ENCODE measurements around the gene DUSP5.

The DUSP5 gene

DNA sequence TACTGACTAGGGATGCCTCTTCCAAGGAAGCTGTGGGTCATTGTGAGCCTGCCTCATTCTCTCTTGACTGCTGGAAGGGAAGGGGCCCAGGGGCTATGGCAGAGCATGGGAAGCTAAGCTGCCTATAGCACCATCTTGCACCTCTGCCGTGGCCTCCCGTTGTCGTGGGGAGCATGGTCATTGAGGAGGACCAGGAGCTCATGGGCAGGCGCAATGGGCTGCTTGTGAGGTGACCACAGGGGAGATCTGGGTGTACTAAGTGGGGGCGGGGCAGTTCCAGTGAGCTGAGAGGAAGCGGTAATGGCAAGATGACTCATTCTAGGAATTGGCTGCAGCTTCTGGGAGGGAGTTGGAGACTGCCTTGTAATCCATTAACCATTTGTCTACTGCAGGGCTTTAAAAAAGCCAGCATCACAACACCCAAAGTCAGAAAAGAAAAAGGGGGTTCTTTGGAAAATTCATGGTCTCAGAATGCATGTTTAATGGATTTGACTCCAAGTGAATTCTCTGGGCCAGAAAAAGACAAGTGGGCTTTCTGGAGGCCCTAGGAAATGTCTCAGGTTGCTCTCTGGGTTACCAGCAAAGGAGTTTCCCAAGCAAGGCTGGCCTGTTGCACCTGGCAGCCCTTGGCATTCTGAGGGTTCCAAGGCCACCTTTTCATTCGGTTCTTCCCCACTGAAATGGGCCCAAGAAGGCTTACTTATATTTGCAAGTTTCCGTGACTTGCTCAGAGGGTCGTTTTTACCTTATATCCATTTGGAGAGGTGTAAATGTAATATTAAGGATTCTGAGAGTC is 3.6 kb downstream of the DUSP5 start:
- DNase-seq: peak; percentile 51 to 67

DNA sequence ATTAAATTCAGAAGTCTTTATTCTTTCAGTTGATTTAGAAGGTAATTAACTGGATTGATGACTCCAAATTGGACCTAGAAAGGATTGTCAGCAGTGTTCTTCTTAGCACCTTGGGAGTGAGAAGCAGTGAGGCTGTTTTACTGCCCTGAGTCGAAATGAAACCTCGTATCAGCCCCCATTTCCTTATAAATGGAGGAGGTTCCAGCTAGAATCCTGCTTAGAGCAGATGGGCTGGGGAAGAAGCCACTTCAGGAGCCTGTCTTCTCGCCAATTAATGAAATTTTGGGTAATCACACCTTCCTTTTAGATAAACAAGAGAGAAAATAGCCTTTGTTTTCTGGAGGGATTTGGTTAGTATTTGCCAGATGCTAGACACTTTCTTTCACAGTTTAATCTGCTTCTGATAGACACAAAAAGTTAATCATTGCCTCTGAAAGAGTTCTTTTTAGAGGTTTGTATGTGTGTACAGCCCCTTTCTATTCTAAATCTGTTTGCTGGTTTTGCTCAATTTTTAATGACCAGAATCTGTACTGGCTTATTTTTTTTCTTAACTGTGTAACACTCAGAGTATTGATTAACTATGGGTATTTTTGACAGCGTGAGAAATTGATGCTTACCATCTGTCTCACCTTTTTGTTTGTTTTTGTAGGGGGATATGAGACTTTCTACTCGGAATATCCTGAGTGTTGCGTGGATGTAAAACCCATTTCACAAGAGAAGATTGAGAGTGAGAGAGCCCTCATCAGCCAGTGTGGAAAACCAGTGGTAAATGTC is 4.6 kb downstream of the DUSP5 start:
- no peak for DNase-seq

DNA sequence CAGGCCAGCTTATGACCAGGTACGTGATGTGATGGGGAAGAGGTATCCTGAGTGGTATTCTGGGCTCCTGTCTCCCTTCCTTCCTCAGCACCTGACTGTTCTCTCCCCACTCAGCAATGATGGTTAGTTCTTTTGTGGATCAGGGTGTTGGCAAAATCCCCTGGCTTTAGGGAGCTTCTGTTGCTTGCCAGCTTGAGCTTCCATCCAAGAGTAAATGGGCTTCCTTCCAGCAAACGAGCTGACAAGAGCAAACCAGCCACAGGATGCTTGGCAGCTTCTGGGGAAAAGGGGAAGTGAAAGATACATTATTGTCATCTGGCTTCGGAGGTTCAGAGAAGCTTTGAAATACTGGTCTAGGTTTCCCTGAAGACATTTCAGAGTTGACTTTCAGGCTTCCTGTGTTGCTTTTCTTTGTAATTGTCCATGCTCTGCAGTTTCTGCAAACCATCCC is 5.2 kb downstream of the DUSP5 start:
- peak; percentile 41 to 59 for DNase-seq

DNA sequence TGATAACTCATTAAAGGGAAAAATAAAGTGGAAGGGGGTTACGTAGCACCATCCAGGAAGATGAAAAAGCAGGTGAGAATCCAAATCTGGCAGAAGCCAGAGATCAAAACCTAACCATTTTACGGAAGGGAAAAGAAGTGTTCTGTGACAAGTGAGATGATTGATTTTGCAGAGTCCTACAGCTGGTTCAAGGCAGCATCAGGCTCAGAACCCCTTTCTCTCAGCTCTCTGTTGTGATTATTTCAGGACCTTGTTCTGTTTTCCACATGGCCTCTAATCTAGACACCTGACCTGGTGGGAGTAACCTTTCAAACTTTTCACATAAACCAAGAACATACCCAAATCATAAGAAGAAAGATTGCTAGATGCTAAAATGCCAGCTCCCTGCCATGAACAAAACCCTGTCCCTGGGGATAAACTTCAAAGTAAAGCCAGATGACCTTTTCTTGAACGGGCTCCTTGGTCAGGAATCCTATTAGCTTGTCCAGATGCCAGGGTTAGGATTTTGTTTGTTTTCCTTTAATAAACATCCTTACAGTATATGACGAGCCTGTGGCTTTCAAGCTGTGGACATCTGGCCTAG is 5.9 kb downstream of the DUSP5 start:
- DNase-seq: no peak

DNA sequence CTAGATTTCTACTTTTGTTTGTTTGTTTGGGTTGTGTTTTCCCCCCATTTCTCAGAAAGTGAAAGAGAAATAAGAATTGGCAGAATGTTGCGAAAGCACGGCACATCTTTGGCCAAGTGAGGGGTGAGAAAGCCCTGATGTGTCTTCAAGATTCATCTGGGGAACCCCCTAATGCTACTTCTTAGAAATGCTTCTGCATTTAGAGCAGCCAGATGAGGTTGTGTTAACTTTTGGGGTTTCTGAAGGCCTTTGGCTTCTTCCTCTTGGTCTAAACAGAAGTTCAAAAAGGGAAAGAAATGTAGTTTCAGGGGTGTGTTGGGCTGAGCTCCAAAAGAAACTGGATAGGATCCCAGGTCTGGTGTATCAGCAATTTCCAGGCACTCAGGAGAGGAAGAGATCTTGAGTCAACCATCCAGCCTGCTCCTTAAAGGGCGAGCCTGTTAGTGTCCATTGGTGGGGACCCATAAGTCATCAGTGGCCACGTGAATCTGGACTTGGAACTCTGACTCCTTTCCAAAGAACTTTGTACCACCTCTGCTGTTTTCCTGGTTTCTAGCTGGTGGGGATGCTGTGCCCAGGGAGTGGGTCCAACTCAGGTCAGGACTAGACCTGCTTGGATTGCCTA is 6.5 kb downstream of the DUSP5 start:
- DNase-seq: peak; percentile 77 to 83

DNA sequence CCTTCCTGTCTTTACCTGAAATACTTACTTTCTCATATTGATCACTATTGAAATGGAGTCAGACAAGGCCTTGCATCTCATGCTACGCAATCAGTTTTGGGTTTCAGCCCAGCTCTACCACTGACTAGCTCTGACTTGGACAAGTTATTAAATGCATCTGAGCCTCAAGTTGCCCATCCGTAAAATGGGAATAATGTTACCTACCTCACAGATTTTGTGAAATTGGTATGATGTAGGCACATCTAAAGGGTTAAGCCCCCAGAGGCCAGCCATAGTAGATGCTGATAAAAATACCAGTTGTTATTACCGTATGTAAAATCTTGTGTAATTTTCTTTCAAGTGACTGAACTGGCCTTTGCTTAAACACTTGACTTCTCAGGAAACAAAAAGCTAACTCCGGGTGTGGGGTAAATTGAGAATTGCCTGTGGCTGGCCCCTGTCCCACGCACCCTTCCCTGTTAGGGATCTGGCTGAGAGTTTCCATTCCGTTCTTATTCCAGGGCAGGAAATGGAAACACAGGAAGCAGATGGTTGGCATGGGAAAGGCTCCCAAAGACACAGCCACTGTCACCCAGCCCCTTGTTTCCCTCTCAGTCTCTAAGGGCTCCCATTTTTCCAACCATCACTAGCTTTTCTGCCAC is 7.5 kb downstream of the DUSP5 start:
- no peak for DNase-seq

DNA sequence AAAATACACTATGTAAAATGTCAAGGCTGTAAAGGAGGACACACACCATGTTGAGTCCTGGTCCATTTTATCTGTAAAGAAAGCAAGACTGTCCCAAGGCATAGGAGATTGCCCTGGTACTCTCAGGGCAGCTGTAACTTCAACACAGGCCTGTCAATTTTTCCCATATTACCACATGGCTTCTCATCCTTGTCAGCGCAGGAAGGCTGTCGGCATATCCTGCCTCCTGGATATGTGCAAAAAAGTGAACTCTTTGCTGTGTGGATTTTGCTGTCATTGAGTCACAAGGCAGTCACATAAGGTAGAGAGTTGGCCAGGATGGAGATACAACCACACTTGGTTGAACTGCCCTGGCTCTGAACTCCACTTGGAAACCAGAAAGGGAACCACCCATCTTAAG is 8.7 kb downstream of the DUSP5 start:
- no peak for DNase-seq

DNA sequence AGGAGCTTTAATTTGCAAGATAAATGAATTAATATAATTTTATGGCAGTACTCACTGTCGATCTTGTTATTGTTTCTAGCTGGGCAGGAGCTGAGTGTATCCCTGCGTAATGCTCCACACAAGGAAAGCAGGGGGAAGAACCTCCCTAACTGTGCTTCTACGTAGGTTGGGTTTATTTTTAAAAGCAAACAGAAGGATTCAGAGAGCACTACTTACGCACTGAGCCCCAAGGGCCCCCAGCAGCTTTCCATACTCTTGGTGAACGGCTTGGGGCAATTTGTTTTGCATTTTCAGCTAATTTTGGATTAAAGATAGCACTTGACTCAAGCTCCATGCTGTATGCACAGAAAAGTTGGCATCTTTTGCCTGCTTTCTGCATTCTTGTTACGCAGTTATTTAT is 9.6 kb downstream of the DUSP5 start:
- no peak for DNase-seq

DNA sequence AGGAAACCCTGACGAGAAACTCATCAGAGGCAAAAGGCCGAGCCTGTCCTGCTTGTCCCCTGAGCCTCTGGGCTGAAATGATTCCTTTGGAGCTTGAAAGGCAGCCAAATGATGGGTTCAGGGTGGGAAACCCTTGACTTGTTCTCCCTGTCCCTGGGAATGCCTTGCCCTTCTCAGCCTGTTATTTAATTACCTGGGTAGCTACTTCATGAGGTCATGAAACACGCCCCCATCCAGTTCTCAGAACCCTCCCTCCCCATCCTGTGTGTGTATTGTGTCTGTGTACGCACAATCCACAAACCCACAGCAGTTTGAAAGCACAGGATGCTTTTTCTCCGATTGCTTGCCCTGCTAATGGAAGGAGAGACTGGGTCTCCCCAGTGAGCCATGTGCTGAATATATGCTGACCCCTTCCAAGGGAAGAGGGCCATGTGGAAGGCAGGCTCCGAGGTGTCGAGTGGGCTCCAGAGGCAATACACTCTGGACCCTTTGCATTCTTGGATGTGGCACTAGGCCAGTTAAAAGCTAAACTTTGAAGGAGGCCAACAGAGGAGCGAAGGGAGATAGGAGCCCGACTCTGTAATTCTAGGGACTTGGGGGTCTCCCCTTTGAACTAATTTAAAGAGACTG is 10.6 kb downstream of the DUSP5 start:
- no peak for DNase-seq

DNA sequence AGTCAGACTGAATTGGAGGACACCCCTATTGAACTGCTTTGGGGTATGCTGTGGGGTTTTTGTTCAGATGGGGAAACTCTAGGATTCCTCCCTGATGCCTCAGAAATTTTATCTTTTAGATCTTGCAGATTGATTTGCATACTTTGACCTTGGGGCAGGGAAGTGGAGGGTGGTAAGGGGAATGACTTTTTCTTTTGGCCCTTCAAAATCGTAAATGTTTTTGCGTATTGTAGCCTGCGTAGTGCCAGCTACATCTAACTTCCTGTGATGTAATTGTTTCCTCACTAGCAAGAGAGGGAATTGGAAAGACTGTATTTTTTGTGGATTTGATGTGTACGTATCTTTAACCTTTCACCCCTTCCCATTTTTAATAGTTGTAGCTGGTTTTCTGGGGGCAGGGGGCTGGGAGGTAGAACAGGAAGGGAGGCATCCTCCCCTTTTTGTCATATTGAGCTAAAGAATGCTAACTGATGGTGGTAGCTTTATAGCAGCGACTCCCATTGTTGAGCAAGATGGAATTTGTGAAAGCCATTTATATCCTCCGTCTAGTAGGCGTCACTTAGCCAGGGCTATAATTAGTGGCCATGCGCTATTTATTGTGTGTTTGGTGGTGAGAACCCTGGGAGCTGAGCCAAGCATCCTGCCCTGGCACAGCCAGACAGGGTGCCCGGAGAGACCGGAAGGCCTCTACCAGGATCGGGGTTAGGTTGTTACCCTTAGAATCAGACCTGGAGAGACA is 11.3 kb downstream of the DUSP5 start:
- no peak for DNase-seq

DNA sequence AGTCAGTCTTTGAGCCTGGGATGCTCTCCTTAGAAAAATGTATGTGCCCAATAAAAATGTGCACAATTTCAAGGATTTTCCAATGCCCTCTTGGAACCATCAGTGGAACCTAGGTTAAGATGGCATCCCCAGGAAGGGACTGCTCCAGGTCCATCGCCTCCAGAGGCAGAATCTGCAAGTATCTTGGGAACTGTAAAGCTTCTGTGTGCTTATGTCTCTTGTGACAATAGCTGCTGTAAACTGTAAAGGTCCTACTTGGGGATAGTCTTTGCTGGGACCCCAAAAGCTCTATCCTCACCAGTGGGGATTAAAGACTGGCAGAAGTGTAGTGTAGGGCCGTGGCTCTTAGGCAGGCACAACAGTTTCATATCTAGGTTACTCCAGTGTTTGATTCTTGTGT is 11.9 kb downstream of the DUSP5 start:
- DNase-seq: no peak

DNA sequence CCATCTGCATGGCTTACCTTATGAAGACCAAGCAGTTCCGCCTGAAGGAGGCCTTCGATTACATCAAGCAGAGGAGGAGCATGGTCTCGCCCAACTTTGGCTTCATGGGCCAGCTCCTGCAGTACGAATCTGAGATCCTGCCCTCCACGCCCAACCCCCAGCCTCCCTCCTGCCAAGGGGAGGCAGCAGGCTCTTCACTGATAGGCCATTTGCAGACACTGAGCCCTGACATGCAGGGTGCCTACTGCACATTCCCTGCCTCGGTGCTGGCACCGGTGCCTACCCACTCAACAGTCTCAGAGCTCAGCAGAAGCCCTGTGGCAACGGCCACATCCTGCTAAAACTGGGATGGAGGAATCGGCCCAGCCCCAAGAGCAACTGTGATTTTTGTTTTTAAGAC is 12.4 kb downstream of the DUSP5 start:
- DNase-seq: no peak

DNA sequence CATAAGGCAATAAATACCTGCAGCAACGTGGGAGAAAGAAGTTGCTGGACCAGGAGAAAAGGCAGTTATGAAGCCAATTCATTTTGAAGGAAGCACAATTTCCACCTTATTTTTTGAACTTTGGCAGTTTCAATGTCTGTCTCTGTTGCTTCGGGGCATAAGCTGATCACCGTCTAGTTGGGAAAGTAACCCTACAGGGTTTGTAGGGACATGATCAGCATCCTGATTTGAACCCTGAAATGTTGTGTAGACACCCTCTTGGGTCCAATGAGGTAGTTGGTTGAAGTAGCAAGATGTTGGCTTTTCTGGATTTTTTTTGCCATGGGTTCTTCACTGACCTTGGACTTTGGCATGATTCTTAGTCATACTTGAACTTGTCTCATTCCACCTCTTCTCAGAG is 13.0 kb downstream of the DUSP5 start:
- DNase-seq: no peak

DNA sequence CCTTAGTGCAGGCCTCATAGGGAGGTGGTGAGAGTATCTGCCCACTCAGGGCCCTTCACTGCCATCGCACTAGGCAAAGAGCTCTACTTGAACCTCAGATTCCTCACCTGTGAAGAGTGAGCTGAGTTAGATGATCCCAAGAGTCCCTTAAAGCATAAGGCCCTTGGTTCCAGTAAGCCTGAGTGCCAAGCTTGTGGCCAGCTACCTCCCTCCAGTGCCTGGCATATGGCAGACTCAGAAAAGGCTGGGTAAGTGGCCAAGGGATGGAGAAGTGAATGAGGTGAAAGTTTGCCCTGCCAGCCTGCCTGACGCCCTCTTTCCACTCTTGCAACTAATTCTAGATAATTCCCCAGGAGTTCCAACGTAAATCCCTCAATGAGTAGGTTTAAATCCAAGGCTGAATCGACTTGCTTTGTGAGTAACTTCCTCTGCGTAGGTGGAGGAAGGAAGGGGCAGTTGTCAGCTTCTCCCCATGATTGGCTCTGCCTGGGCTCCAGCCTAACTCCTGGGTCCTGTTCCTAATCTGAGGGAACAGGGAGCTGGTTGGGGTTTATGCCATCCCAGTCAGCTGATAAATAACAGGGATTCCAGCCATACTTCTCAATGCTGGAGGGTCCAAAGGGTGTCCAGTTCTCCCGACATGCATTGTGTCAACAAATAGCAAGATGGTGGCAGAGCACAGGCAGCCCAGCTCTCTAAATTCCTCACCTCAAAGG is 14.2 kb downstream of the DUSP5 start:
- no peak for DNase-seq

DNA sequence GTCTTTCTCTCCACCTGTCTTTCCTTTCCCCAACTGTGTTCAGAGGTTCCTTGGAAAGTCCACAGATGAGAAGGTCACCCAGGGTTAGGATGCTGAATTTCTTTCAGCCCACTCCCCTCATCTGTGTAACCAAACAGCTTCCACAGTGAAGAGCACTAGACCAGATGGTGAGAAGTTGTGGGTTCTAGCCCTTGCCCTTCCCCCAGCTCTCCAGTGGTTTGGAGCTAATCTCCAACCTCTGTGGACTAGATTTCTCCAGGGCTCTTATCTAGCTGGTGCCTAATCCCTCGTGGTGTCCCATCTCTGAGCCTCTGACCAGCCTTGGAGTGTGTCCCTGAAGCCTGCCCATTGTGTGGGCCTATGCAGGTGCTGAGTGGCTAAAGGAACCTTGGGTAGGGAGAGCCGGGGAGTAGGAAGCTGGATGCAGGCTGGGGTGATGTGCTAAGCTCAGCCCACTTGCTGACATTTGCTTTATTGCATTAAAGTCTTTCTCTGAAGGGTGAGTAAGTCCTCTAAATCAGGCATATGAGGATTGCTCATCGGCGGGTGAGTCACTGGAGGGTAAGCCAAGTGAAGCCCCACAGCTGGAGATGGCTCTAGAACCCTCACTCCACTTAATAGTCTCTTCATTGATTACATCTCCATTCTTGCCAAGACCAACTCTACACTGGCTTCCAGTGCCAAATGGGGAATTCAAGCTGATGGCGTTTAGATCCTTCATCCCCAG is 14.9 kb downstream of the DUSP5 start:
- DNase-seq: peak in 1 of 2 donors; percentile 31

DNA sequence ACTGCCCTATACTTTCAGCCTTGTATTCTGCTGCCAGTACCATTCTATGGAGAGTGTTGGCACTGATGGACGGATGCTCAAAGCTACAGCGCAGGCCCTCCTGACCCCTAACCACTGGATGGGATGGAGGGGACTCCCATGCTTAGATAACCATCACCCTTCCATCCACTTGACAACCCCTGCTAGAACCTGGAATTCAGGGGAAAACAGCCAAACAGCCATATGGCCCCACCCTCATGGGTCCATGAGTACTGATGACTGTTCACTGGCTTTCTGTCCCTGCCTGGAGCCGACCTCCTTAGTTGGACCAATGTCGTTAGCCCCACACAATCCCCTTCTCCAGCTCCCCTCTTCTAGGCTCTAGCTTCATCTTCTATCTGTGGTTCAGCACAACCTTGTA is 16.2 kb downstream of the DUSP5 start:
- no peak for DNase-seq

DNA sequence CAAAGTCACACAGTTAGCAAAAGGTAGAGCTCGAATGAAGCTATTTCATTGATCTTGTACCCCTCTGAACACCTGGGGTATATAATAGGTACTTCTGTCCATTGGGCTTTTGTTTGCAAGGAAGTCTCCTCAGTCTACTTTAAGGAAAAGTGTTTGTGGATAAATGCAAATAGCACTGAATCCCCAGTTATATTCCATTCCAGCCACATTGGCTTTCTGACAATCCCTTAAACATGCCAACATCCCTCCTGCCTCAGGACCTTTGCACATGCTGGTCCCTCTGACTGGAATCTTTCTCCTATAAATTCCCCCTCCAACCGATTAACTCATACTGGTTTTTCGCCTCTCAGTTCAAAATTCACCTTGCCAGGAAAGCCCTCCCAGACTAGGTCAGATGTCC is 17.1 kb downstream of the DUSP5 start:
- DNase-seq: no peak

DNA sequence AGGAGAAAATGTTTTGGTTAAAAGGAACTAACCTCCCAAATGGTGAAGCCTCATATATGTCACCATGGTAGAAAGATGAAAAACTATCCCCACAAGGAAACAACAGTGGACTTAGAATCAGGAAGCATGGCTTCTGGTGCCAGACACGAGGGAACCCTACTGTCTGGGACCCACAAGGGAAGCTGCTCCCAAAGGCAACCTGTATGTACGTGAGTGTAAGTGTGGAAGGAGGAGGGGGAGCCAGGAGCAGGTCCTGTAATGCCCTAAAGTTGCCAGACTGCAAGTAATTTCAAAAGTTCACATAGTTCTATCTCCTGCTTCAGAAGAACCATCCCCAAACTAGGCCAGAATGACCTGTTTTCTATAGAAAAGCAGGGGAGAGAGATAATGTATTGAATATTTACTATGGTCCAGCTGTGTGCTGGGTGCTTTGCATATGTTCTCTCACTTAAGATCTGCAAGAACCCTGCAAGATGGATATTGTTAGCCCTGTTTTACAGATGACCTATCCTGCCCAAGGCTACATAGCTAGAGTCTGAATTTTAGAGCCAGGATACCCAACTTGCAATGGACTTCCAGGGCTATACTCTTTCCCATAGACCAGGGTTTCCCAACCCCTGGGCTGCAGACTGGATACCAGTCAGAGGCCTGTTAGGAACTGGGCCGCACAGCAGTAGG is 19.2 kb downstream of the DUSP5 start:
- no peak for DNase-seq

DNA sequence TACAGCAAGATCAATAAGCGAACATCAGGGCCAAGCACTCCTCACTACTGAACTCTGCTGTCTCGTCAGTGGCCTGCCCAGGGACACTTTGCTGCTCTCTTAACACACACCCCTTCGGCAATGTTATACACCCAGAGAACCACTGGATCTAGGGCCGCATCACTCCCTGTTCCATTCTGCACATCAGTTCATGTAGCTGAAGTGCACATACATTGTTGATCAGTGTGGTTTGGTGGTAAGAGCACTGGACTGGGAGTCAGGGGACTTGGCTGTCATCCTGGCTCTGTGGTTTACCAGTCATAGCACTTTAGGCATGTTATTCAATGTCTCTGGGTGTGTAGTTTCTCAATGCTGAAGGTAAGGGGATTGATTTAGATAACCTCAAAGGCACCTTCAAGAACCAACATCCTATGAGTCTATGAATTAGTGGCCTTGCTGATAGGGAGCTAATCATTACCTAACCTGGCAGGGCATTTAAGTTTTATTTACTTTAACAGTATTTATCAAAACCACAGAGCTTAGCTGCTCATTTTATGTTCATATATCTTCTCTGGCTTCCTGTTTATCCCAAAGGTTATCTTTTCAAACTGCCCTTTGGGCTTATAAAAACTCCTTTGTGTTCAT is 24.8 kb downstream of the DUSP5 start:
- no peak for DNase-seq
